Hematopoietic multipotent progenitor cell treated with erythropoietin and hydrocortisone succinate and interleukin-3 and kit ligand, for 6 days (in vitro differentiated cells): ENCODE results near the gene MINDY4.

Experiments
- DNase-seq: peaks from one replicate; pipeline ENCODE4 v3.0.0-alpha.2; 2015

Gene MINDY4

GRCh38 chr7:30920584-30921539, 149.6 kb downstream of the MINDY4 start:
- peak; percentile 41 for DNase-seq

- DNase-seq: no peak
These were observed 150.6 kb downstream of the MINDY4 start for GRCh38 chr7:30921540-30922401.

GRCh38 chr7:30922596-30922995, 151.4 kb downstream of the MINDY4 start:
- no peak for DNase-seq

- DNase-seq: no peak
These were observed 152.0 kb downstream of the MINDY4 start for GRCh38 chr7:30923009-30923773.

DNA sequence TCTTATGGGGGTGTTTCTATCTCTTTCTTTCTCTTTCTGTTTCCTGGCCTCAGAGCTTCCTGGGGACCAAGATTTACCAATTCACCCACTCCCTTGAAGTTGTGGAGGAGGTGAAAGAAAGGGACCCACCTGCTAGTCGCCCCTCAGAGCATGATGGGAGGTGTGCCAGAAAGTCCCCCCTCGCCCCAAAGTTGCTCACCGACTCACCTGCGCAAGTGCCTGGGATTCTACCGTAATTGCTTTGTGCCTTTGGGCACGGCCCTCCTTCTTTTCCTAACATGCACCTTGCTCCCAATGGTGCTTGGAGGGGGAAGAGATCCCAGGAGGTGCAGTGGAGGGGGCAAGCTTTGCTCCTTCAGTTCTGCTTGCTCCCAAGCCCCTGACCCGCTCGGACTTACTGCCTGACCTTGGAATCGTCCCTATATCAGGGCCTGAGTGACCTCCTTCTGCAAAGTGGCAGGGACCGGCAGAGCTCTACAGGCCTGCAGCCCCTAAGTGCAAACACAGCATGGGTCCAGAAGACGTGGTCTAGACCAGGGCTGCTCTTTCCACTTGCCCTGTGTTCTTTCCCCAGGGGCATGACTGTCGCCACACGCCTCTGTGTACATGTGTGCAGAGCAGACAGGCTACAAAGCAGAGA, 152.7 kb downstream of the MINDY4 start:
- DNase-seq: no peak

DNA sequence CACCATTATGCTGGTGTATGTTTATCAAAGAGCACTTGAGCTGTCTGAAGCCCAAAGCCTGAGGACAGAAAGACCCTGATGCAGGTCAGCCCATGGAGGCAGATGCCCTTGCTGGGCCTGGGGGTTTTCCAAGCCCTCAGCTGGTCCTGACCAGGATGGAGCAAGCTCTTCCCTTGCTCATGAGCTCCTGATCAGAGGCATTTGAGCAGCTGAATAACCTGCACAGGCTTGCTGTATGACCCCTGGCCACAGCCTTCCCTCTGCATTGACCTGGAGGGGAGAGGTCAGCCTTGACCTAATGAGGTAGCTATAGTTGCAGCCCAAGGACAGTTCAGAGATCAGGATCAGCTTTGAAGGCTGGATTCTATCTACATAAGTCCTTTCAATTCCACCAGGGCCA, 153.4 kb downstream of the MINDY4 start:
- DNase-seq: no peak

GRCh38 chr7:30925117-30925516, 153.9 kb downstream of the MINDY4 start:
- no peak for DNase-seq

- no peak for DNase-seq
These were observed 154.7 kb downstream of the MINDY4 start for GRCh38 chr7:30925913-30926312.

DNA sequence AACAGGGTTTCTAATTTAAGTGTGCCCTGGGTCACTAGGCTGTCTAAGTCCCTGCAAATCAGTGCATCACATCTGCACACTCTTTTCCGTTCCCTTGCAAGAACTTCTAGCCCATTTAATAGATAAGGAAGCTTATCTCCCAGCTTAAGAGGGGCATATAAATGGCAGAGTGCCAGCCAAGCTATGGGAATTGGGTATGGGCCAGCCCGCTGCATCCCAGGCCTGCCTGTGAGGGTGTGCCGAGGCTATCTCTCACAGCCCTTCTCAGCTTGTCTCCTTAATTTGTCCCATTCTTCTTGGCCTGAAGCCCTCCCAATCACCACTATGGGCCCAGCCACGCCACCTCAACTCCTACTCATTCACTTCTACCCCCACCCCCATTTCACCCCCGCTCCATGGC, 155.1 kb downstream of the MINDY4 start:
- peak; percentile 82 for DNase-seq

DNA sequence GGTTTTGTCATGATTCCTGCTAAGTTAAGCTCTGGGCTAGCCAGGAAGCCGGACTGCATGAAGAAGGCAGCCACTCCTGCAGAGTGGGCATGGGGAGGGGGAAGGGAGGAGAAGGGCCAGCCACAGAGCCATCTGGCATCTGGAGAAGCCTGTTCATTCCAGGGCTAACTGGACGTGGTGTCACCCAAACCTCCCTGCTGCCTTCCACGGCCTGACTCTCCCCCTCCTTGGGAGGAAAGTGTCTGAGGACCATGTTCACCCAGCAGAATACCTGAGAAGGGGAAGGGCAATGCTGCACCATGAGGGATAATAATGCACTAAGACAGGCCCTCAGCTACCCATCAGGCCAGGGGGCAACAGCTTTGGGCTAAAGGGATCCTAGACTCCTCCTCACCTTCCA, 155.8 kb downstream of the MINDY4 start:
- no peak for DNase-seq

DNA sequence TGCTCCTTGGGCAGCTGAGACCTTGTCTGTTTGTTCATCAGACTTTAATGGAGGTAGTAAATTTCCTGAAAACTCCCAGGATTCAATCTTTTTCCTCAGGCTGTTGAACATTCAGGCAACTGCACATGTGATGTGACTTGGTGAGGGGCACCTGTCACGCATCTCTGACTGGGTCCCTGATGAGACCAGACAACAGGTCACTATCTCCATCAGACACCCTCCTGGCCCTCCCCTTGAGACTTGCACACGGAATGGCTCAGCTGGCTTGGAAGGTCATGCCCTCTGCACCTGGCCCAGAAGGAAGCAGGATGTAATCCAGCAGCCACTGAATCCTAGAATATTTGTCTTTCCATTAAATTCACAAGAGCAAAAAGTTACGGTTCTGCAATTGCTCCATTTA, 156.3 kb downstream of the MINDY4 start:
- no peak for DNase-seq

DNA sequence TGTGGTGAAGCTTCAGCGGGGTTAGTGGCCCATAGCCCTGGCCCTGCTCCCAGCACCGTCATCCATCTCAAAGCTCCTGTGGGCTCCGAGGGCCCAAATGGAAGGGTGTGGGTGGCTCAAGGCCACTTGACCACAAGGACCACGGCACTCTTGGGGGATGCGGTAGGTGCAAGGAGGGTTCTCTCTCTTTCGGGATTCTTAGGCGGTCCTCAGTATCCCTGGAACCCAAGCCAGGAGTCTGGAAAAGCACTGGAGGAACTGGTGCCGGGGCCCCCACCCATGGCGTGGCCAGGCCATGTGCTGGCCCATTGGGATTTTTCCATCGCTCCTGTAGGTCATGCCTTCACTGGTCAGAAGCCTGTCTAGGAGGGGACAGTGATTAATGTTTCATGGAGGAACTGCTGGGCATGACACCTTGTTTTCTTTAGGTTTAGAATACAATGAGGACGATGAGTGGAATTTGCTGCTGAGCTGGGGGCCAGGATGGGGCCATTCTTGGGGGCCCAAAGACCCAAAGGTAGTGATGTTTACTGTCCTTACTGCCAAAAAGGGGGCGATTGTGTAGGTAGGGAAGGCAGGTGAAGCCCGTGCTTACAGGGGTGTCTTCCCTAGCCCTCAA, 157.1 kb downstream of the MINDY4 start:
- DNase-seq: no peak

- no peak for DNase-seq
These were observed 158.5 kb downstream of the MINDY4 start for GRCh38 chr7:30929686-30930085.

GRCh38 chr7:30930621-30931020, 159.4 kb downstream of the MINDY4 start:
- no peak for DNase-seq

DNA sequence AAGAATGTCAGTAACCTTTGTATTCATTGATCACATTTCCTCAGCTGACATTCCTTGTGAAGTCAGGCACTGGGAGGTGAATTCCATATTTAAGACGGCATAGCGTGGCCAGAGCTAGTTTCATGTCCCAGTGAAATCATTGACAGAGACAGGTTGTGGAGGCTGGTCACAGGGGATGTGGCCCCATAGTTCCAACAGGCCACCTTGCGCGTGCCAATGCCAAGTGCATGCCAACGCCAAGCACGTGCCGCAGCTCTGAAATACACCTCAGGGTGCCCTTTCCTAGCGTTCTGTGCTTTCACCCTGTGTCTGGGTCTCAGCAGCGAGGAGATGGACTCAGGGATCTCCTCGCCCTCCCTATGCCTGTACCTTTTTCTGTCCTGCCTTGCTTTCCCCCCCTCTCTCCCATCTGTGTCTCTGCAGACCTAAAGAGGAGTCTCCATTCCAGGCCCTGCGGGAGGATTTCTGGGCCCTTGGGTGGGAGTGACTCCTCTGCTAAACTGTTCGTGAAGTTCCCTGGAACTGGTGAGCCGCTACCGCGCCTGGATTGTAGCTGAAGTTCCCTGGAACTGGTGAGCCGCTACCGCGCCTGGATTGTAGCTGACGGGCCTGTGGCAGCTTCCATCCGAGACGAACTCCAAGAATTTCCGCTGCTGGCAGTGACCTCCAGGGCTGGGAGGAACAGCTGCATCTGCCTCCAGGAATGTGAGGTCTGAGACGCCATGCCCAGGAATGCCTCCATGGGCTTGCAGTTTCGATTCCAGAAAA, 160.1 kb downstream of the MINDY4 start:
- no peak for DNase-seq

GRCh38 chr7:30931929-30932540, 160.8 kb downstream of the MINDY4 start:
- no peak for DNase-seq

DNA sequence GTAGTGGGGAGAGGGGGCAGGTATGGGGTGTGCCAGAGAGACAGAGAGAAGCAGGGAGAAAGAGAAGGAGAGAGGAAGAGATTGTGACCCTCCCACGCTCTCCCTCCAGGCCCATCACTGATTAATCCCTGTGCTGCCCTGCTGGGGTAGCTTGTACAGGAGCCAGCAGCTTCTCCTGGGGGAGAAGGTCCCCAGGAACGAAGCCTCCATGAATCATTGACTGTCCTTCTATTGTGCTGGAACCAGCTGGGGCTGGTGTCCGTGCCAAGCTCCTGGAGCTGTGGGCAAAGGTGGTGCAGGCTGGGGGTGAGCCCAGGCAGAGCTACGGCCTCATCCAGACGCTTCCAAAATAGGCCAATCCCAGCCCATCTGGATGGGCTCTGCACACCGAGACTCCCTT, 161.3 kb downstream of the MINDY4 start:
- no peak for DNase-seq

DNA sequence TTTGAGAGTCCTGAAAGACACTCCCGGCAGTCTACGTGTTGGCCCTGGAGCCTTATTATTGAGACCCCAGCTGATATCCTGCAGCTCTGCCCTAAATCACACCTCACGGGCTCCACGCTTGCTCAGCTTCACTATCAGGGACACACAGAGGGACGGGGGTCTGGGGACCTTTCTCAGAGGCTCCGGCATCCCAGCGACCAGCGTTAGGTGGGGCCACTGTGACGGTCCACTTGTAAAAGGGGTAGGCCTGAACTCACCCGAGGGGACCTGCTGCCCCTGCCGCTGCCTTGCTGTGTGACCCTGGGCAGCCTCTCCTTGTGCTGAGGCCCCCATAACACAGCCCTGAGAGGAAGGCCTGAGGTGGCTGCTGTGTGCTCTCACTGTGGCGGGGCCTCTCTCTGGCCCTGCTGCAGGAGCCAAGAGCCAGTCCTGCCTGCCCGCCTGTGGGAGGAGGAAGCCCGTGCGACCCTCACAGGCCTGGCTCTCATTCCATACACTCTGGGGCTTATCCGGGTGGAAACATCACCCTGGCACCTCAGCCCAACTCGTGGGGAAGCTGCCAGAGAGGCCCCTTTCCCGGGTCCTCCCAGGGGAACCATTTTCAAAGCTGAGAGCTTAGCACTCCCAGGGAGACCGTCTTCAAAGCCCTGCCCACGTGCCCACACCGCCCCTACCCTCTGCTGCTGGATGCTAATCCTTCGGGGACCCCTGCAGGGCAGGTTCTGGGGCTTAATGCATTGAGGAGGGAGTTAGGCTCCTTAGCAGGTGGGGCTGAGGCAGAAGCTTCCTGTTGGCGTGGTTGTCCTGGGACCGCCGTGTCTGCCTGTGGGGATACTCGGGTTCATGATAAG, 162.1 kb downstream of the MINDY4 start:
- no peak for DNase-seq

GRCh38 chr7:30934225-30934624, 163.0 kb downstream of the MINDY4 start:
- DNase-seq: no peak
